Breast epithelium (tissue), 3 donors: Measurements from ENCODE around the gene TTC23.

Experiments
- CTCF ChIP-seq, 3 donors: fragments of 450-650 bp; IDR thresholded peaks; one replicate each; pipeline ENCODE4 v1.5.1; 2016 to 2017; ENCODE audit warnings: antibody characterized with exemption in 3 of 3, mild to moderate bottlenecking in 3 of 3, moderate library complexity in 3 of 3
- POLR2A ChIP-seq: fragments of 450-650 bp; IDR thresholded peaks from one replicate; pipeline ENCODE4 v1.6.1; 2016; ENCODE audit warnings: antibody characterized with exemption, mild to moderate bottlenecking, moderate library complexity
- POLR2AphosphoS5 ChIP-seq, 3 donors: sonication (generic); formaldehyde crosslinking; IDR thresholded peaks; one replicate each; pipeline ENCODE4 v1.6.1; 2017; ENCODE audit warnings: antibody characterized with exemption in 3 of 3

DNA sequence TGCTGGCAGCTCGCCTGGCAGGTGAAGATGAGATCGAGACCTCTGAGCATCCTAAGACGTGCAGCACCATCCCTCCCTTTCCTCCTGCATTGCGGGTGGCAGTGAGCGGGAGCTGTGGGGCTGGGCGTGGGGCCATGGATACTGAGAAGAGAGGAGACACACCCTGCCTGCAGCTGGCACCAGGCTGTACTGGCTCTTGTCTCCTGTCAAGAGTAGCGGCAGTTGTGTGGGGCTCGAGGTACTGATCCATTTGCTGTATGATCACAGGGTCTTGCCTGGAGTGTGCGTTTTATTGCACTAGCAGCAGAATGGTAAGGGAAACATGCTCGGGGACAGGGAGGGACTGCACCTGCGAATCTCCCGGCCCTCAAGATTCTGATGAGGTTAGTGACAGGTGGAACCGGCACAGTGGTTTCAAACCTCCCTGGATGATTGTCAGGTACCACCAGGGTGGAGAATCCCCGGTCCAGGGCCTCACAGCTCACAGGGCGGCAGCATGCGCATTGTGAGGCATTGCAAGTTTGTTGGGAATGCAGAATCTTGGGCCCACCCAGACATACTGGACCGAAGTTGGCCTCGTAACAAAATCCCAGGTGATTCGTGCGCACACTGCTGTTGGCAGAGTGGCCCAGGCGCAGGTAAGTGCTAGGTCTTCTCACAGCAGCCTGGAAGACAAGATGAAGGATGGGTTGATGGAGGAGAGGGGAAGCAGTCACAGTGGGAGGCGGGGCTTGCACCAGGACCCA, 130.4 kb downstream of the TTC23 start:
- TF ChIP-seq CTCF (IDR thresholded peaks at IDR 0.05), result no peak
- TF ChIP-seq POLR2A, result no peak
- TF ChIP-seq POLR2AphosphoS5 (IDR thresholded peaks at IDR 0.05), result peak in 1 of 3 donors; percentile 15
